ENCODE results near the gene TMEM59L. TPM values are rescaled to one million over a fixed set of nuclear protein-coding genes. Genes with fewer than 3 reads are reported as not detected.

TMEM59L gene
- polyA plus RNA-seq, 1 of the 3 experiments (the other 2 are of a cell fraction): 9.6 TPM

DNA sequence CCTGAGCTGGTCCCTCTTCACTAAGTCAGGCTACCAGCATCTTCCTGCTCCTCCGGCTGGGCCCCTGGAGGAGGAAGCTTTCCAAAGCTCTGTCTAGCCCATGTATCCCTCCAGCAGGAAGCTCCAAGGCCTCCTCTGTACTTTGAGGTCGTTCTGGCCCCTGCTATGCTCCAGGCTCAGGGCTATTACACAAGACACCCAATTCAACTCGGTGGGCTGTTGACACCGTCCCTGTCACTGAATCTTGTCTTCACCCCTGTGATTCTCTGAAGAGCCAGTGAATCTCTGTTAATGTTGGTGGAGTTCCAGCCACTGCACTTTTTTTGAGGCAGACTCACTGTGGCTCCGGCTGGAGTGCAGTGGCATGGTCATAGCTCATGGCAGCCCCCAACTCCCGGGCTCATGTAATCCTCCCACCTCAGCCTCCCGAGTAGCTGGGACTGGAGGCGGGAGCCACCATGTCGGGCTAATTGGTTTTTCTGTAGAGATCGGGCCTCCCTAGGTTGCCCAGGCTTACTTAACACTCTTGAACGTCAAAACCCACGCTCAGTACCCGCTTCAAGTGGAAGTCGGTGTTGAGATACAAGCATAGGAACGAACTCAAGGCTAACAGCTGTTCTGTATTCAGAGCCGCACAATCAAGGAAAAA lies 24.6 kb upstream of the TMEM59L start:
- POLR2A ChIA-PET: interaction anchor here (0.7 to 2.3 kb wide), 6 partner anchors 11 to 331 kb away, joined by 3 to 14 read pairs (median 8); partner anchors contain the start of genes COPE, DDX49 and UBA52

DNA sequence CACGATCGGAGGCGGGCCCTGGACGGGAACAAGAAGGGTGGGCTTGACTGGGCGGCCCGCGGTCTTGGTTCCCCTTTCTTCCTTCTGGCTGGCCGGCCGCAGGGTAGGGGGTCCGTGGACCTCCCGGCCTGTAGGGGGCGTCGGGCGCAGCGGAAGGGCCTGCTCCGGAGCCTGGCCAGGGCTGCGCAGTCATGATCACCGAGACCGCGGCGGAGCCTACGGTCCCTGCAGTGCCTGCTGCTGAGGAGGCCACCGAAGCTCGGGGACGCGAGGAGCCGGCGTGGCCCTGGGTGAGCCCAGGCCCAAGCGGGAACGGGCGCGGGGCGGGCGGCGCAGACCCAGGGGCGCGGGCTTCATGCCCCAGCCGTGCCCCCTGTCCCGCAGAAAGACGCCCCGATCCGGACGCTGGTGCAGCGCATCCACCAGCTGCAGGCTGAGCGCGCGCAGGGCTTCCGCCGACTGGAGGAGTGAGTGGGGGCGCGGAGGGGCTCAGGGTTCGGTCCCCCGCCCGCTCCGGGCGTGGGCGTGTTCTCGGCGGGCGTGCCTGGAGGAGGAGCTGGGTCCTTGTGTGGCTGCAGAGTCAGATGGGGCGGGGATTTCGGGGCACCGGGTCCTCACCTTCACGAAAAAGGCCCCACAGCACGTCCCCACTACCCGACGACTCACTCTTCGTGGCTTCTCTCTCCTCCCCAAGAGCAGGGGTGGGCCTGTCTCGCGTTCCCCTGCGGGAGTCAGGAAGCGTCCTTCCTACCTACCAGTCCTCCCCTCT lies 23.9 kb upstream of the TMEM59L start, which contains the start of gene REX1BD:
TSS of gene REX1BD (plus strand) at position 188 of the 769 bp plus-strand sequence. CDS start at position 192, 4 bp downstream.
- H3K27me3 ChIP-seq (ENCODE audit: insufficient read depth): no peaks in the 10 kb centered on the region
- peak within 1 kb of the TSS; percentile 84 for H2AFZ ChIP-seq (ENCODE audit: low read depth)
- DNase-seq: peak; percentile 89
- no peaks in the 10 kb centered on the region for H3K9me3 ChIP-seq
- peak within 1 kb of the TSS; percentile 69 to 94 for H3K27ac ChIP-seq (ENCODE audit: low read depth in 2 of 2, low read length in 1 of 2)
- peak within 1 kb of the TSS; percentile 83 to 89 for H3K4me3 ChIP-seq (ENCODE audit: low read depth in 2 of 2, low read length in 1 of 2)
- ChIA-PET CTCF (interaction anchor here (0.7 to 10.5 kb wide), 40 partner anchors 8 to 399 kb away, joined by 3 to 234 read pairs (median 5); partner anchors contain the start of genes CERS1, CRTC1, ELL and KXD1), POLR2A (interaction anchor here (0.8 to 2.5 kb wide), 11 partner anchors 11 to 330 kb away, joined by 3 to 20 read pairs (median 5); partner anchors contain the start of genes COPE, DDX49, TMEM59L and UBA52)
- peaks cover 26% of the 10 kb centered on the region for H3F3A ChIP-seq (replicated peaks; ENCODE audit: insufficient read depth)
- H3K36me3 ChIP-seq (replicated peaks in 1 of 2; ENCODE audit: control insufficient read depth in 1 of 2, insufficient read depth in 2 of 2, low read length in 1 of 2): no peaks in the 10 kb centered on the region
- H4K20me1 ChIP-seq (ENCODE audit: insufficient read depth): no peaks in the 10 kb centered on the region
- H3K4me2 ChIP-seq: peak within 1 kb of the TSS; percentile 92
- H3K9me2 ChIP-seq: no peaks in the 10 kb centered on the region
- 1% methylated on average over 27 of the region's 72 CpGs for WGBS (ENCODE audit: low lambda C conversion rate)
- peaks cover 10% of the 10 kb centered on the region; the same call in 1 of the 2 replicates for H3K79me2 ChIP-seq (ENCODE audit: insufficient read depth)
- H3K4me1 ChIP-seq (ENCODE audit: control insufficient read depth in 1 of 2, insufficient read depth in 2 of 2, low read depth in 1 of 2, low read length in 1 of 2): peaks cover 6 to 22% of the 10 kb centered on the region in 2 experiments; a peak in 1 of 4 replicates
- H3K9ac ChIP-seq: peak within 1 kb of the TSS; percentile 79
- TF ChIP-seq, protein P1, sequence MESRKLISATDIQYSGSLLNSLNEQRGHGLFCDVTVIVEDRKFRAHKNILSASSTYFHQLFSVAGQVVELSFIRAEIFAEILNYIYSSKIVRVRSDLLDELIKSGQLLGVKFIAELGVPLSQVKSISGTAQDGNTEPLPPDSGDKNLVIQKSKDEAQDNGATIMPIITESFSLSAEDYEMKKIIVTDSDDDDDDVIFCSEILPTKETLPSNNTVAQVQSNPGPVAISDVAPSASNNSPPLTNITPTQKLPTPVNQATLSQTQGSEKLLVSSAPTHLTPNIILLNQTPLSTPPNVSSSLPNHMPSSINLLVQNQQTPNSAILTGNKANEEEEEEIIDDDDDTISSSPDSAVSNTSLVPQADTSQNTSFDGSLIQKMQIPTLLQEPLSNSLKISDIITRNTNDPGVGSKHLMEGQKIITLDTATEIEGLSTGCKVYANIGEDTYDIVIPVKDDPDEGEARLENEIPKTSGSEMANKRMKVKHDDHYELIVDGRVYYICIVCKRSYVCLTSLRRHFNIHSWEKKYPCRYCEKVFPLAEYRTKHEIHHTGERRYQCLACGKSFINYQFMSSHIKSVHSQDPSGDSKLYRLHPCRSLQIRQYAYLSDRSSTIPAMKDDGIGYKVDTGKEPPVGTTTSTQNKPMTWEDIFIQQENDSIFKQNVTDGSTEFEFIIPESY (IDR thresholded peaks at IDR 0.05; ENCODE audit: borderline replicate concordance, low read depth): no peak
- TF ChIP-seq, protein P2, sequence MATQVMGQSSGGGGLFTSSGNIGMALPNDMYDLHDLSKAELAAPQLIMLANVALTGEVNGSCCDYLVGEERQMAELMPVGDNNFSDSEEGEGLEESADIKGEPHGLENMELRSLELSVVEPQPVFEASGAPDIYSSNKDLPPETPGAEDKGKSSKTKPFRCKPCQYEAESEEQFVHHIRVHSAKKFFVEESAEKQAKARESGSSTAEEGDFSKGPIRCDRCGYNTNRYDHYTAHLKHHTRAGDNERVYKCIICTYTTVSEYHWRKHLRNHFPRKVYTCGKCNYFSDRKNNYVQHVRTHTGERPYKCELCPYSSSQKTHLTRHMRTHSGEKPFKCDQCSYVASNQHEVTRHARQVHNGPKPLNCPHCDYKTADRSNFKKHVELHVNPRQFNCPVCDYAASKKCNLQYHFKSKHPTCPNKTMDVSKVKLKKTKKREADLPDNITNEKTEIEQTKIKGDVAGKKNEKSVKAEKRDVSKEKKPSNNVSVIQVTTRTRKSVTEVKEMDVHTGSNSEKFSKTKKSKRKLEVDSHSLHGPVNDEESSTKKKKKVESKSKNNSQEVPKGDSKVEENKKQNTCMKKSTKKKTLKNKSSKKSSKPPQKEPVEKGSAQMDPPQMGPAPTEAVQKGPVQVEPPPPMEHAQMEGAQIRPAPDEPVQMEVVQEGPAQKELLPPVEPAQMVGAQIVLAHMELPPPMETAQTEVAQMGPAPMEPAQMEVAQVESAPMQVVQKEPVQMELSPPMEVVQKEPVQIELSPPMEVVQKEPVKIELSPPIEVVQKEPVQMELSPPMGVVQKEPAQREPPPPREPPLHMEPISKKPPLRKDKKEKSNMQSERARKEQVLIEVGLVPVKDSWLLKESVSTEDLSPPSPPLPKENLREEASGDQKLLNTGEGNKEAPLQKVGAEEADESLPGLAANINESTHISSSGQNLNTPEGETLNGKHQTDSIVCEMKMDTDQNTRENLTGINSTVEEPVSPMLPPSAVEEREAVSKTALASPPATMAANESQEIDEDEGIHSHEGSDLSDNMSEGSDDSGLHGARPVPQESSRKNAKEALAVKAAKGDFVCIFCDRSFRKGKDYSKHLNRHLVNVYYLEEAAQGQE (IDR thresholded peaks at IDR 0.05; ENCODE audit: low read depth, low read length): no peak
- 0 out of 2 replicates have a peak, but pooled peaks have one; percentile 21 for TF ChIP-seq ELF1 (IDR thresholded peaks at IDR 0.05)
- TF ChIP-seq, protein P3, sequence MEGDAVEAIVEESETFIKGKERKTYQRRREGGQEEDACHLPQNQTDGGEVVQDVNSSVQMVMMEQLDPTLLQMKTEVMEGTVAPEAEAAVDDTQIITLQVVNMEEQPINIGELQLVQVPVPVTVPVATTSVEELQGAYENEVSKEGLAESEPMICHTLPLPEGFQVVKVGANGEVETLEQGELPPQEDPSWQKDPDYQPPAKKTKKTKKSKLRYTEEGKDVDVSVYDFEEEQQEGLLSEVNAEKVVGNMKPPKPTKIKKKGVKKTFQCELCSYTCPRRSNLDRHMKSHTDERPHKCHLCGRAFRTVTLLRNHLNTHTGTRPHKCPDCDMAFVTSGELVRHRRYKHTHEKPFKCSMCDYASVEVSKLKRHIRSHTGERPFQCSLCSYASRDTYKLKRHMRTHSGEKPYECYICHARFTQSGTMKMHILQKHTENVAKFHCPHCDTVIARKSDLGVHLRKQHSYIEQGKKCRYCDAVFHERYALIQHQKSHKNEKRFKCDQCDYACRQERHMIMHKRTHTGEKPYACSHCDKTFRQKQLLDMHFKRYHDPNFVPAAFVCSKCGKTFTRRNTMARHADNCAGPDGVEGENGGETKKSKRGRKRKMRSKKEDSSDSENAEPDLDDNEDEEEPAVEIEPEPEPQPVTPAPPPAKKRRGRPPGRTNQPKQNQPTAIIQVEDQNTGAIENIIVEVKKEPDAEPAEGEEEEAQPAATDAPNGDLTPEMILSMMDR (IDR thresholded peaks at IDR 0.05): peak; percentile 86
- TF ChIP-seq FOXJ3 (CRISPR knock-in tag; IDR thresholded peaks at IDR 0.05): 0 out of 2 replicates have a peak, but pooled peaks have one; percentile 40
- TF ChIP-seq FOXM1 (IDR thresholded peaks at IDR 0.05; ENCODE audit: low read depth): no peak
- TF ChIP-seq CHD2 (IDR thresholded peaks at IDR 0.05; ENCODE audit: low read length, partially characterized antibody): peak; percentile 34
- TF ChIP-seq, protein P4, sequence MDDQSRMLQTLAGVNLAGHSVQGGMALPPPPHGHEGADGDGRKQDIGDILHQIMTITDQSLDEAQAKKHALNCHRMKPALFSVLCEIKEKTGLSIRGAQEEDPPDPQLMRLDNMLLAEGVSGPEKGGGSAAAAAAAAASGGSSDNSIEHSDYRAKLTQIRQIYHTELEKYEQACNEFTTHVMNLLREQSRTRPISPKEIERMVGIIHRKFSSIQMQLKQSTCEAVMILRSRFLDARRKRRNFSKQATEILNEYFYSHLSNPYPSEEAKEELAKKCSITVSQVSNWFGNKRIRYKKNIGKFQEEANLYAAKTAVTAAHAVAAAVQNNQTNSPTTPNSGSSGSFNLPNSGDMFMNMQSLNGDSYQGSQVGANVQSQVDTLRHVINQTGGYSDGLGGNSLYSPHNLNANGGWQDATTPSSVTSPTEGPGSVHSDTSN (IDR thresholded peaks at IDR 0.05): no peak
- TF ChIP-seq SMC3 (IDR thresholded peaks at IDR 0.05; ENCODE audit: low read depth, low read length): peak; percentile 2; the same call in 1 of the 2 replicates
- TF ChIP-seq SIN3A (IDR thresholded peaks at IDR 0.05; ENCODE audit: borderline replicate concordance, low read depth, low read length): peak; percentile 86; the same call in 1 of the 2 replicates
- peak; percentile 68; the same call in 1 of the 2 replicates for TF ChIP-seq TAF1 (IDR thresholded peaks at IDR 0.05; ENCODE audit: borderline replicate concordance, low read depth, low read length)
- TF ChIP-seq EP300 (IDR thresholded peaks at IDR 0.05; ENCODE audit: borderline replicate concordance in 1 of 2, low read depth in 1 of 2, low read length in 1 of 2): no peak

More for the DNA sequence above, 24.6 kb upstream of the TMEM59L start:
- H3K4me1 ChIP-seq (ENCODE audit: control insufficient read depth in 1 of 2, insufficient read depth in 2 of 2, low read depth in 1 of 2, low read length in 1 of 2): peaks cover 6 to 22% of the 10 kb centered on the region in 2 experiments; a peak in 1 of 4 replicates
- H3K27me3 ChIP-seq (ENCODE audit: insufficient read depth): no peaks in the 10 kb centered on the region
- peak overlapping the region; percentile 79; the same call in 1 of the 2 replicates for H3K9ac ChIP-seq
- CTCF ChIA-PET: interaction anchor here (0.7 to 10.5 kb wide), 28 partner anchors 10 to 399 kb away, joined by 3 to 234 read pairs (median 6); partner anchors contain the start of genes CERS1, ELL, KXD1 and TMEM59L
- 62% methylated on average over 16 of the region's 16 CpGs for WGBS (ENCODE audit: low lambda C conversion rate)
- H3K4me2 ChIP-seq: peak overlapping the region; percentile 92
- H3K36me3 ChIP-seq (replicated peaks in 1 of 2; ENCODE audit: control insufficient read depth in 1 of 2, insufficient read depth in 2 of 2, low read length in 1 of 2): no peaks in the 10 kb centered on the region
- TF ChIP-seq GABPA (IDR thresholded peaks at IDR 0.05; ENCODE audit: low read depth) (no peak), MXI1 (IDR thresholded peaks at IDR 0.05; ENCODE audit: low read depth, low read length) (0 out of 2 replicates have a peak, but pooled peaks have one; percentile 11), RCOR1 (IDR thresholded peaks at IDR 0.05; ENCODE audit: low read length) (no peak), TCF12 (IDR thresholded peaks at IDR 0.05) (no peak), NFIC (IDR thresholded peaks at IDR 0.05; ENCODE audit: borderline replicate concordance) (no peak)
- peak overlapping the region; percentile 83 to 89 for H3K4me3 ChIP-seq (ENCODE audit: low read depth in 2 of 2, low read length in 1 of 2)
- H4K20me1 ChIP-seq (ENCODE audit: insufficient read depth): no peaks in the 10 kb centered on the region
- H2AFZ ChIP-seq (ENCODE audit: low read depth): peak overlapping the region; percentile 84
- H3K27ac ChIP-seq (ENCODE audit: low read depth in 2 of 2, low read length in 1 of 2): peak overlapping the region; percentile 69 to 94; a peak in 3 of 4 replicates
- no peaks in the 10 kb centered on the region for H3K9me3 ChIP-seq
- no peaks in the 10 kb centered on the region for H3K9me2 ChIP-seq
- H3K79me2 ChIP-seq (ENCODE audit: insufficient read depth): peaks cover 10% of the 10 kb centered on the region; the same call in 1 of the 2 replicates
- peaks cover 23% of the 10 kb centered on the region for H3F3A ChIP-seq (replicated peaks; ENCODE audit: insufficient read depth)
- DNase-seq: no peak

Data from SK-N-SH (cell line).